Suprapubic skin (tissue), 4 donors: ENCODE data around the gene ZBTB44.

Source experiments
- CTCF ChIP-seq, 2 donors: fragments of 200-600 bp in 1 of 2; fragments of 450-650 bp in 1 of 2; sonication (generic) in 1 of 2; IDR thresholded peaks; one replicate each; pipeline ENCODE4 v1.5.1; 2016 to 2019; ENCODE audit warnings: antibody characterized with exemption in 2 of 2, mild to moderate bottlenecking in 1 of 2, moderate library complexity in 1 of 2
- POLR2A ChIP-seq, 2 donors: fragments of 450-650 bp; IDR thresholded peaks; one replicate each; pipeline ENCODE4 v1.6.1; 2017; ENCODE audit warnings: antibody characterized with exemption in 2 of 2, mild to moderate bottlenecking in 2 of 2, moderate library complexity in 2 of 2
- POLR2AphosphoS5 ChIP-seq, 3 donors: sonication (generic); formaldehyde crosslinking; IDR thresholded peaks; one replicate each; pipeline ENCODE4 v1.6.1; 2017; ENCODE audit warnings: antibody characterized with exemption in 3 of 3

DNA sequence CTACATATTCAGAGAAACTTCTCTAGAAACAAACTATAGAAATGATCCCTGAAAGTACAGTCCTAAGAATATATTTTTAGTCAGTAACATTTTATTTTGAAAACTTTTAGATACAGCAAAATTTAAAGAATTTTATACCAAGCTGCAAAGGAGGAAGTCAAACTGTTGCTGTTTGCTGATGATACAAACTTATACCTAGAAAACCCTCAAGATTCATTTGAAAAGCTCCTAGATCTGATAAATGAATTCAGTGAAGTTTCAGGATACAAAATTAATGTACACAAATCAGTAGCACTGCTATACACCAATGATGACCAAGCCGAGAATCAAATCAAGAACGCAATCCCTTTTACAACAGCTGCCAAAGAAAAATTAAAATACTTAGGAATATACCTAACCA is 10.1 kb downstream of the ZBTB44 start:
- TF ChIP-seq CTCF (IDR thresholded peaks at IDR 0.05) (no peak), POLR2A (IDR thresholded peaks at IDR 0.05) (no peak), POLR2AphosphoS5 (IDR thresholded peaks at IDR 0.05) (no peak)
